Measurements from ENCODE around the gene LYPD4. TPM values are rescaled to one million over a fixed set of nuclear protein-coding genes. Genes with fewer than 3 reads are reported as not detected.

The LYPD4 gene
- total RNA-seq, 1 experiment from 2014 or later = not detected

Other genes with a start within 250 kb of the LYPD4 start
- not detected in 2 replicates for gene CEACAM4, start 217.6 kb downstream of the LYPD4 start, total RNA-seq (2014; rRNA removed; shearing (Covaris generic); ENCODE audit: low replicate concordance)
- gene CEACAM7, start 156.4 kb downstream of the LYPD4 start, total RNA-seq (2014; rRNA removed; shearing (Covaris generic); ENCODE audit: low replicate concordance) = not detected in 2 replicates
- gene CEACAM5, start 136.1 kb downstream of the LYPD4 start, total RNA-seq (2014; rRNA removed; shearing (Covaris generic); ENCODE audit: low replicate concordance) = not detected in 2 replicates
- 2.8 and 4.1 TPM in 2 replicates for gene CEACAM6, start 89.2 kb downstream of the LYPD4 start, total RNA-seq (2014; rRNA removed; shearing (Covaris generic); ENCODE audit: low replicate concordance)
- not detected in 2 replicates for gene CEACAM3, start 48.1 kb downstream of the LYPD4 start, total RNA-seq (2014; rRNA removed; shearing (Covaris generic); ENCODE audit: low replicate concordance)
- gene DMRTC2, start 359 bp upstream of the LYPD4 start, total RNA-seq (2014; rRNA removed; shearing (Covaris generic); ENCODE audit: low replicate concordance) = not detected in 2 replicates
- gene RPS19, start 15.6 kb upstream of the LYPD4 start, total RNA-seq (2014; rRNA removed; shearing (Covaris generic); ENCODE audit: low replicate concordance) = 3,670 and 5,241 TPM in 2 replicates
- not detected in 2 replicates for gene CD79A, start 32.6 kb upstream of the LYPD4 start, total RNA-seq (2014; rRNA removed; shearing (Covaris generic); ENCODE audit: low replicate concordance)
- gene ARHGEF1, start 38.5 kb upstream of the LYPD4 start, total RNA-seq (2014; rRNA removed; shearing (Covaris generic); ENCODE audit: low replicate concordance) = 43.6 and 48.7 TPM in 2 replicates
- gene ERFL, start 83.8 kb upstream of the LYPD4 start, total RNA-seq (2014; rRNA removed; shearing (Covaris generic); ENCODE audit: low replicate concordance) = 0.37 TPM in 1 of 2 replicates, not detected in the other
- 287 and 288 TPM in 2 replicates for gene RABAC1, start 114.6 kb upstream of the LYPD4 start, total RNA-seq (2014; rRNA removed; shearing (Covaris generic); ENCODE audit: low replicate concordance)
- gene ATP1A3, start 149.5 kb upstream of the LYPD4 start, total RNA-seq (2014; rRNA removed; shearing (Covaris generic); ENCODE audit: low replicate concordance) = 2.3 TPM in 1 of 2 replicates, not detected in the other
- not detected in 2 replicates for gene GRIK5, start 225.5 kb upstream of the LYPD4 start, total RNA-seq (2014; rRNA removed; shearing (Covaris generic); ENCODE audit: low replicate concordance)
- gene ZNF574, start 231.5 kb upstream of the LYPD4 start, total RNA-seq (2014; rRNA removed; shearing (Covaris generic); ENCODE audit: low replicate concordance) = 18.2 and 24.6 TPM in 2 replicates

All from Caki2 (cell line).